Stimulated activated CD4-positive, alpha-beta T cell treated with anti-CD3 and anti-CD28 coated beads, Interleukin-15, amount 100 ng/mL, for 24 hours (primary cell): ENCODE results near the gene HSH2D.
A peak's percentile ranks its signal among the peaks of the same experiment; 100 is the strongest.
"Not testable (repeated sequence)": the region's sequence is repeated elsewhere in the genome, so short reads cannot be mapped to it uniquely, and the experiment has no call there.

Experiments
- DNase-seq: peaks from one replicate; pipeline ENCODE4 v3.0.0-alpha.2; 2020

Gene HSH2D

DNA sequence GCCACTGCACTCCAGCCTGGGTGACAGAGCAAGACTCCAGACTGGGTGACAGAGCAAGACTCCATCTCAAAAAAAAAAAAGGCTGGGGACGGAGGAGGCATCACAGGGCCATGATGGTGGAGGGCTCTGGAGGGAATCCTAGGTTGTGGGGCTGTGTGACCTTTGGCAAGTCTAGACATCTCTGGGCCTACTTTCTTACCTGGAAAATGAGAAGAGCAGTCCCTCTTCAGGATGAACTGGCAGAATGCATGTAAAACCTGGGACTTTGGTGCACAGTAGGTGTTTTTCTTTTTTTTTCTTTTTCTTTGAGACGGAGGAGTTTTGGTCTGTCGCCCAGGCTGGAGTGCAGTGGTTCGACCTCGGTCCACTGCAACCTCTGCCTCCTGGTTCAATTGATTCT is 16.2 kb downstream of the HSH2D start:
- DNase-seq, result no peak

DNA sequence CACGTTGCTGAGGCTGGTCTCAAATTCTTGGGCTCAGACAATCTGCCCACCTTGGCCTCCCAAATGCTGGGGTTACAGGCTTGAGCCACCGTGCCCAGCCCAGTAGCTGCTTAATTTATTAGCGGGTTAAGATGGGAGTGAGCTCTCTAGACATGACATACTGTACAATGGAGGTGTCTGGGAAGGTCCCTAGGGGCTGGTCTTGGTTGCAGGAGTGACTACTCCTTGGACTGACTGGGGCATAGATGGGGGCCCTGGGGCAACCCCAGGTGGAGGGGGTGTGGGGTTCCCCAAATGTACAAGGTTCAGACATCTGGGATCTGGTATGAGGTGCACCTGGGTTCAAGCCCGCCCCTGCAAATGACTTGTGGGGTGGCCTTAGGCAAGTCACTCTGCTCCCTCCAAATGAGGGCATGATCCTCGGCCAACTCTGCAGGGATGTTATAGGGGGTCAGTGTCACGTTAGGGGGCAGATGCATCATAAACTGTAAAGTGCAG is 17.0 kb downstream of the HSH2D start:
- no peak for DNase-seq

DNA sequence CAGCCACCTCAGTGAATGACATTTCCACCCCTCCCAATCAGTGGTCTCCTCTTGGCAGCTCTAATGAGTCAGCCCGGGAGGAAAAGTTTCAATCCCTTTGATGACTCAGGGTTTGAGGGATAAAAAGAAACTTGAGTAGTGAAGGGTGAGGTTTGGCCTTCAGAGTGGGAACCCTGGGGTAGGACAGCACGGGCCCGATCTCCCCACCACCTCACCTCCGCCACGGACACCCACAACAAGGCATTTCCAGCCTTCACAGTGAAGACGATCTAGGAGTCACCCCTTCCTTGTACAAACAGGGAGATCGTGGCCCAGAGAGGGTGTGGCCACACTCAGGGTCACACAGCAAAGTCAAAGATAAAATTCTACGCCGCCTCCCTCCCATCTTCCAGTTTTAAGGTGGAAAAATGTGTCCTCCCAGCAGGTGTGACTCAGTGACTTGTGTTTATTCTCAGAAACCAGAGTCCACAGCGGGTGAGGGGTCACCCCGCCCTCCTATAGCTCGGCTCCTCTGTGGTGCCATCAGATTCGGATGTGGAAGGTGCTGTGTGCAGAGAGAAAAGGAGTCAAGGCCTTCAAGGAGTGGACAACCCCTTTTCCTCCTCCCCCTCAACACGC is 17.6 kb downstream of the HSH2D start:
- peak; percentile 76 for DNase-seq

DNA sequence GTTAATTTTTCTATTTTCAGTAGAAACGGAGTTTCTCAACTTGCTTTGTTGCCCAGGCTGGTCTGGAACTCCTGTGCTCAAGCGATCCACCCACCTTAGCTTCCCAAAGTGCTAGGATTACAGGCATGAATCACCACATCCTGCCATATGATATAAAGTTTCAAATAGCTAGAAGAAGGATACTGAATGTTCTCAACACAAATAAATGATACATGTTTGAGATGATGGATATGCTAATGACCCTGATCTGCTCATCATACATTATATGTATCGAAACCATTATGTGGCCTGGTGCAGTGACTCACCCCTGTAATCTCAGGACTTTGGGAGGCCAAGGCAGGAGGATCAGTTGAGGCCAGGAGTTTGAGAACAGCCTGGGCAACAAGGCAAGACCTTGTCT is 18.4 kb downstream of the HSH2D start:
- DNase-seq, result peak; percentile 52

DNA sequence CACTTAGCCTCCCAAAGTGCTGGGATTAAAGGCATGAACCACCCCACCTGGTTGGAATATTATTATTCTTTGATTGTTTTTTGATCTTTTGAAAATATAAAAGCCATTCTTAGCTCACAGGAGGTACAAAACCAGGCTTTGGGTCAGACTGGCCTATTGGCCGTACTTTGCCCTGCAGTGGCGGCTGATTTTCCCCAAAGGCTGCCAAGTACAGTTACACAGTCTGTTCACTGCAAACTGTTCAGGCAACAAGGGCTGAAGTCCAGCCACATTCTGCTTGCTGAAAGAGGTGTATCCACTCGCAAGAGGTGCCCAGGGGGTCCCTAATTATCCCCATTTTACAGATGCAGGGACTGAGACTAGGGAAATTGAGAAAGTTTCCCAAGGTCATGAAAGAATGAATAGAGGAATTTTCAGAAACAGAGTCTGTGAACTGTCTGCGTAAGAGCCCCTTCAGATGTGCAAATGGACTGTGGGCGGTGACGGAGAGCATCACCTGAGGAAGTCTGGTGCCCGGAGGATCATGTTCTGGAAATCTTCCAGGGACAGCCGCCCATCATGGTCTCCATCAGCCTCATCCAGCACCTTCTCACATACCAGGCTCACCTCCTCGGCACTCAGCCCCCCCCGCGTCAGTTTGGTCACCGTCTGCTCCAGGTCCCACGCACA is 20.9 kb downstream of the HSH2D start:
- DNase-seq, result no peak

DNA sequence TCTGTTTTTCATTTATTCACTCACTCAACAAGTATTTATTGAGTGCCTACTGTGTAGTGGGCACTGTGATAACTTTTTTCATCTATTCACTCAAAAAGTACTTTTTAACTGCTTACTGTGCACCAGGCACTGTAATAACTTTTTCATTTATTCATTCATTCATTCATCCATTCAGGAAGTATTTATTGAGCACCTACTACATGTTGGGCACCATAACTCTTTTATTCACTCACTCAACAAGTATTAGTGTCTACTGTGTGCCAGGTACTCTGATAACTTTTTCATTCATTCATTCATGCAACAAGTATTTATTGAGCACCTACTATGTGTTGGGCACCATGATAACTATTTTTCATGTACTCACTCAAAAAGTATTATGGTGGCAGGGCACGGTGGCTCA is 22.9 kb downstream of the HSH2D start:
- DNase-seq, result no peak

DNA sequence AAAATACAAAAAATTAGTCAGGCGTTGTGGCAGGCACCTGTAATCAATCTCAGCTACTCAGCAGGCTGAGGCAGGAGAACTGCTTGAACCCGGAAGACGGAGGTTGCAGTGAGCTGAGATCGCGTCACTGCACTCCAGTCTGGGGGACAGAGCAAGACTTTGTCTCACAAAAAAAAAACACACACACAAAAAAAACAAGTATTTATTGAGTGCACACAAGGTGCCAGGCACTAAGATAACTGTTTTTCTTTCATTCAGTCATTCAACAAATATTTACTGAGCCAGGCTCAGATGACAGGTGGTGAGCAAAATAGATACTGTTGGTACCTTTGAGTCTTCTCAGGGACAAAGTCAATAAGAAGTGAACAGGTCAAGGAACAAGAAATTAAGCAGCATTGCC is 23.6 kb downstream of the HSH2D start:
- no peak for DNase-seq

DNA sequence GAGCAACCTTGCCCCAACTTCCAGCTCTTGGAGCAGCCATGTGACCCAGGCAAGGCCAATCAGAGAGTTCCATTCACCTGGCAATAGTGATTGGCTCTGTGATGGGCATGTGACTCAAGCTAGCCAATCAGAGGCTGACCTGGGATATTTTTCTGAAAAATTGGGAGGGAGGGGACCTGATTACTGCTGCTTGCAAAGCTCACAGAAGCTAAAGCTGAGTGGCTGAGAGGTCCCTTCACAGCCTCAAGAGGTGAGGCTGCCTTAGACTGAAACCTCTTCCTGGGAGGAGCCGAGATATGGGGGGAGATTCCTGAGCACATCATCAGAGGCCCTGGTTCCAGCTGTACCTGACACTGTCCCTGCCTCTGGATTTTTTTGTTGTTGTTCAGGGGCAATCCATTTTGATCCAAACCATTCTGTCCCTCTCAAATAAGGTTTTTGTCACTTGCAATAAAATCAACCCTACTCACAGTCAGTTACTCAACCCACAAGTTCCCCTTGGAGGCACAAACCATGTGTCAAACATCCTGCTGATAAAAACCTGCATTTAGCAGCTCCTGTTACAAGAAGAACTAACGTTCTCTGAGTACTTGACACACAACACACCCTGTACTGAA is 25.1 kb downstream of the HSH2D start:
- DNase-seq, result no peak

DNA sequence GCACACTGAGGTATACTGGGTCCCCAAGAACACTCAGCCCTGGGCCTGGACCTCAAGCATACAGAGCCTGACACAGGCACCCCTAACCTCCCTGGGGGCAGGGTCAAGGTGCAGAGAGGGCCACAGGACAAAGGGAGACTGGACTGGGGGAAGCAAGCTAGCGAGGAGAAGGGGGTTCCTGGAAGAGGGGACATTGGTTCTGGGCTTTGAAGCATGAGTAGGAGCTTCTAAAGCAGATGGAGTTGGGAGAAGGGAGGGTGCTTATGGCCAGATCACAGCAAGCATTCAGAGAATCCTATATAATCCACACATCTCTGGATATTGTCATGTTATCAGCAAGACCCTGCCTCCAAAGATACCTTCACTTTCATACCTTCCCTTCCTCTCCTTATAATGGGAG is 26.6 kb downstream of the HSH2D start:
- no peak for DNase-seq

DNA sequence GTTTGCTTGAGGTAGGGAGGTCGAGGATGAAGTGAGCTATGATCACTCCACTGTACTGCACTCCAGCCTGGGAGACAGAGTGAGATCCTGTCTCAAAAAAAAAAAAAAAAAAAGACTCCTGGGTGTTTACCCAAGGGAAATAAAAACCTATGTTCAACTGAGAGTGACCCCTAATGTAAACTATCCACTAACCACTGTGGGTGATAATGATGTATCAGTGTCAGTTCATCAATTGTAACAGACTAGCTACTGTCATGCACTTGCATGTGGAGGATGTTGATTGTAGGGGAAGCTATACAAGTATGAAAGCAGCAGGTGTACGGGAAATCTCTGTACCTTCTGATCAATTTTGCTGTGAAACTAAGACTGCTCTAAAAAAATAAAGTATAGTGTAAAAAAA is 32.5 kb downstream of the HSH2D start:
- no peak for DNase-seq

DNA sequence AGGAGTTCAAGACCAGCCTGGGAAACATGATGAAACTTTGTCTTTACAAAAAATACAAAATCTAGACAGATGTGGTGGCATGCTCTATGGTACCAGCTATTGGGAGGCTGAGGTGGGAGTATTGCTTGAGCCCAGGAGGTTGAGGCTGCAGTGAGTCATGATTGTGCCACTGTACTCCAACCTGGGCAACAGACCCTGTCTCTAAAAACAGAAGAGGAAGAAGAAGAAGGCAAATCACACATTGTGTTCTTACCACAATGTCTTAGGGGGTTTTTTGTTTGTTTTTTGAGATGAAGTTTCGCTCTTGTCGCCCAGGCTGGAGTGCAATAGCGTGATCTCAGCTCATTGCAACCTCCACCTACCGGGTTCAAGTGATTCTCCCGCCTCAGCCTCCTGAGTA is 35.4 kb downstream of the HSH2D start:
- not testable (repeated sequence) for DNase-seq

DNA sequence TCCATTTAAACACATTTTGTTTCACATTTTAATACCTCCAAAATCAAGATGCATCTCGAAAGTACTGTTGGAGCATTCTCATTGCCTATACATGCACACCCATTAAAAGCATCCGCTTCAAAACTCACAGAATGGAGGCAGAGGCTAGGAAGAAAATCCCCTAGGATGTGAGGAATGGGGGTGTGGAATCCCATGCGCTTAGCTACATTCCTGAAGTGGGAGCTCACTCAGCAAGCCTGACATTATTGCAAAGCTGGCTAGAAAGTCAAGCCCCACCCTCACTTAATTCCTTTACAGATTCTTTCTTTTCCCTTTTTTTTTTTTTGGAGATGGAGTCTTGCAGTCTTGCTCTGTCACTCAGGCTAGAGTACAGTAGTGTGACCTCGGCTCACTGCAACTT is 37.1 kb downstream of the HSH2D start:
- DNase-seq, result no peak

DNA sequence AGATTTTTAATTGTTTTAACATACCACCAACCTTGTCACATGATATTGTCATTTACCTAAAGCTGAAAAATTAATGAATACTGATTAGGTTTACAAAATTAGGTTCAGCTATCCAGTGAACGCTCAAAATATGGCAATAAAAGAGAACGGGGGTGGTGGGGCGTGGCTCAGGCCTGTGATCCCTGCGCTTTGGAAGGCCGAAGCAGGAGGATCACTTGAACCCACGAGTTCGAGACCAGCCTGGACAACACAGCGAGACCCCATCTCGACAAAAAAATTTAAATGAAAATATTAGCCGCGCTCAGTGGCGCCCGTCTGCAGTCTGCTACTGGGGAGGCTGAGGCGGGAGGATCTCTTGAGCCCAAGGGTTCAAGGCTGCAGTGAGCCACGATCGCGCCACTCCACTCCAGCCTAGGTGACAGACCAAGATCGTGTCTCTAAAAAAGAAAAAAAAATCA is 41.2 kb downstream of the HSH2D start:
- no peak for DNase-seq

DNA sequence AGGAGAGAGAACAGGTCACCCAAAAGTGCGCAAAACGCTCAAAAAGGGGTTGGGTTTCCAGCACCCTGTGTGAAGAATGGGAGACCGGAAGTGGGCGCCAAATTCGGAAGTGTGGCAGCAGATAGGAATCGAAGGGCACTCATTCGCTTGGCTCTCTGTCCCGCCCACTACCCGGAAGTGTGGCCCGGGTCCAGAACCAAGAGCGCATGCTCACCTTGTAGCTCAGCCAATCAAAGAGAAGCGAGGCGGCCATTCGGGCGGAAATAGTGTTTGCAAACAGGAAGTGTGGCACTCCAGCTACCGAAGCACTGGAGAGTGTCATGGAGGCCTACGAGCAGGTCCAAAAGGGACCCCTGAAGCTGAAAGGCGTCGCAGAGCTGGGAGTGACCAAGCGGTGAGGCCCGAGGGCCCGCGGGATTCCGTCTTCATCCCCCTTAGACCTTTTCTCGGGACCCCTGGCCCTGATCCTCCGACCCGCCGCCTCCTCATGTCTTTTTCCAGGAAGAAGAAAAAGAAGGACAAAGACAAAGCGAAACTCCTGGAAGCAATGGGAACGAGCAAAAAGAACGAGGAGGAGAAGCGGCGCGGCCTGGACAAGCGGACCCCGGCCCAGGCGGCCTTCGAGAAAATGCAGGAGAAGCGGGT is 41.8 kb downstream of the HSH2D start, which contains the start of gene FAM32A:
Gene FAM32A (plus strand): TSS at position 288 of the 645 bp plus-strand sequence. CDS start 33 bp downstream, at position 321.
- peak; percentile 99 for DNase-seq

DNA sequence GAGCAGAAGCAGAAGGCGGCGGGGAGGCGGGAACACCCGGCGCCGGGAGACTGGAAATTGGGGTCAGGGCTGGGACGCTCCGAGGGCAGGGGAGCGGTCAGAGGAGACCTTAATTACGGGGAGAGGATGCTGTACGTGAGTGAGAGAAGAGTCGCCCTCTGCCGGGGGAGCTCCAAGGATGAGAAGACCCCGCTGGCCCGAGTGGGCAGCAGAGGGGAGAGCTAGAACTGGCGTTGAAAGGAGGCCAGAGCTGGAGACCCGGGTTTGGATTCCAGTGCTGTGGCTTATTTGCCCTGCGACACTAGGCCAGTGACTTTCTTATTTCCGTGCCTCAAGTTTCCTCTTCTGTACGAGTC is 42.3 kb downstream of the HSH2D start:
- DNase-seq, result peak; percentile 54

DNA sequence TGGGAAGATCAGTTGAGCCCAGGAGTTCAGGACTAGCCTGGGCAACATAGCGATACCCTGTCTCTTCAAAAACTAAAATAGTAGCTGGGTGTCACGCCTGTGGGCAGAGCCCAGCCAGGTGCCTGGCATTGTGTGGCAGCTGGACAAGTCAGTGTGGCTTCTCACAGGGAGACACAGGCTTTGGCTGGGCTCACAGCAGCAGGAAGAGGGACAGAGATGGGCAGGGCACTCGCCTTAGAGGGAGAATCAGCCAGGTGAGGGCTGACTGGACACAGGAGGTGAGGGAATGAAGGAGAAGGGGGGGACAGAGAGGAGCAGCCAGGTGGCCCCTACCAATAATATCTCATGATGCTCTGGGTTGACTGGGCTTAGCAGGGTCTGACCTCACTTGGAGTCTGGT is 45.0 kb downstream of the HSH2D start:
- DNase-seq, result no peak

DNA sequence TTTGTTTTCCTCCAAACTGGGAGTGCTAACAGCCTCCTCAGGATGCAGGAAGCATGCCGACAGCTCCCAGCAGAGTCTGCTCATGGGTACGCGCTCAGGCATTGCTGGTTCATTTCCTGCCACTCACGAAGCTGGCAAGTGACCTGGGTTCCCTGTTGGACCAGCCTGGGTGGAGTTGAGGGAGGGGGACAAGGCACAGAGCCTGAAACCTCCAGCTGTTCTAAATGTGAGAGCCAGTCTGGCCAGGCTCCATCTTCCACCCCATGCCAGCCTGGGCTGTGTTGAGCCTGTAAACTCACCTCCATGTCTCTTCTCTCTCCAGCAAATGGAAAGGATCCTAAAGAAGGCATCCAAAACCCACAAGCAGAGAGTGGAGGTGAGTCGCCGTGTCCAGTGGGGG is 46.7 kb downstream of the HSH2D start:
- DNase-seq, result no peak

DNA sequence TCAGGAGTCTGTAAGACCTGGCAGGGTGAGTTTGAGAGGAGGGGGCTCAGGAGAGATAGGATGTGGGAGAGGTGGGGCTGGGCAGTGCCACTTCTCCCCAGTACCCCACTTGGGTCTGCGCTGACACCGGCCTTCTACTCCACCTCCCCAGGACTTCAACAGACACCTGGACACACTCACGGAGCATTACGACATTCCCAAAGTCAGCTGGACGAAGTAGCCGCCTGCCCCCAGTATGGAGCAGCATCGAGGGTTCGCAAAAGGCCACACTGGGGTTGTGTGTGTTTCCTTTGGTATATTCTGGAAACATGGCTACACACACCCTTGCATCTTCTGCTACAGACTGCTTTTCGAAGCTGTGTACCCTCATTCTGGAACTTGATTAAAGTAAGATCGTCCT is 47.3 kb downstream of the HSH2D start:
- DNase-seq, result no peak

DNA sequence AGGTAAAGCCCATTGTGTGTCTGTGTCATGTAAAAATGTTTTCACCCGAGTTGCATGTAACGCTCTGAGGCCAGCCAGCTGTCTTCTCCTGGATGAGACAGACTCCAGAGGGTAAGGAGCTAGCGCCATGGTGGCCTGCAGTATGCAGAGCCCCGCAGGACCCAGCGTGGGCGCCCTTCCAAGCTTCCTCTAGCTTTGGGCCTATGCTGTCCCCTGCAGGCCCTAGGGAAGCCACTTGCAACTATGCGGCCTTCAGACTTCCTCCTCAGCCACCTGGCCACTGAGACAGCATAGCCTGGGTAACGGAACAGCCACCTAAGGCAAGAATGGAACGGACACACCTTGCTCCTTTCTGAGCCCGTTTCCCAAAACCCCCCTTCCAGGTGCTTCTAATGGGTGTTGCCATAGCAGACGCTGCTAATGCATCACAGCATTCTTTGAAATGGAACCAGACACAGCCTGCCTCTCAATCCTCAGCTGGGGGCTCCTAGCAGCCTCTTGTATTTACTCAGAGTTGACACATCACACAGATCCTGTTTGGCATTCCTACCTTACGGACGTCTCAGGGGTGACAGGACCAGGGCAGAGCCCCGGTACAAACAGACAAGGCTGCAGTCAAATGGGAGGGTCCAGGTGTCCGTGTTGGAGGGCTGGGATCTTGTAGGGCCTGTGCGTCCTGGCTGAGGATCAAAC is 47.9 kb downstream of the HSH2D start:
- no peak for DNase-seq

DNA sequence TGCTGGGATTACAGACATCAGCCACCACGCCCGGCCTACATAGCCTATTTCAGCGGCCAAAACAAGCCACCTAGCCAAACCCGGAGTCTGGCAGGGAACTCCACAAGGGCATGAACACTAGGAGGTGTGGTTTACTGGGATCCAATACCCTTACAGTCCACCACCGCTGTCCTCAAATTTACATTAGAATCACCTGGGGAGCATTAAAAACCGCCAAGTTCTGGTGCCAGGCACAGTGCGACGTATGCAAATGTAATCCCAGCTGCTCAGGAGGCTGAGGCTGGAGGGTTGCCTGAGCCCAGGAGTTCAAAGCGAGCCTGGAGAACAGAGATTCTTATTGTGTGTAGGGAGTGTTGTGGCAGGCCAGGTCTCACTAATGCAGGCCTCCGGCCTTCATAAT is 50.0 kb downstream of the HSH2D start:
- no peak for DNase-seq

DNA sequence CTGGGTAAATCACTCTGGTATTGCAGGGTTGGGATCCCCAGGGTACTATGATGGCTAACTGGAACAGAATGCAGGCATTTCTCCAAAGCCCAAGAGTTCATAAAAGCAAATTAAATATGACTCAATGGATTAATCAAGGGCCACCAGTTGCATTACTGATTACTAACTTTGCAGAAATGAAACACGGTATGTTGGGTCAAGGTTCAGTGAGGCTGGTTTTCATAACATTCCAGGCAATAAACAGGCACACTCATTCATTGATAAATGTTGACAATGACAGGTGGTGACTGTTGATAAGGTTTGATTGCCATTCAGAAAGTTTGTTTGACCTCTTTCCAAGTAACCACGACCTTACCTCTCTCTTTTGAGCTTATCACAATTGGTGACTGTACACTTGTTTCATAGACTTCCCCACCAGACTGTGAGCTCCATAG is 53.7 kb downstream of the HSH2D start:
- no peak for DNase-seq

DNA sequence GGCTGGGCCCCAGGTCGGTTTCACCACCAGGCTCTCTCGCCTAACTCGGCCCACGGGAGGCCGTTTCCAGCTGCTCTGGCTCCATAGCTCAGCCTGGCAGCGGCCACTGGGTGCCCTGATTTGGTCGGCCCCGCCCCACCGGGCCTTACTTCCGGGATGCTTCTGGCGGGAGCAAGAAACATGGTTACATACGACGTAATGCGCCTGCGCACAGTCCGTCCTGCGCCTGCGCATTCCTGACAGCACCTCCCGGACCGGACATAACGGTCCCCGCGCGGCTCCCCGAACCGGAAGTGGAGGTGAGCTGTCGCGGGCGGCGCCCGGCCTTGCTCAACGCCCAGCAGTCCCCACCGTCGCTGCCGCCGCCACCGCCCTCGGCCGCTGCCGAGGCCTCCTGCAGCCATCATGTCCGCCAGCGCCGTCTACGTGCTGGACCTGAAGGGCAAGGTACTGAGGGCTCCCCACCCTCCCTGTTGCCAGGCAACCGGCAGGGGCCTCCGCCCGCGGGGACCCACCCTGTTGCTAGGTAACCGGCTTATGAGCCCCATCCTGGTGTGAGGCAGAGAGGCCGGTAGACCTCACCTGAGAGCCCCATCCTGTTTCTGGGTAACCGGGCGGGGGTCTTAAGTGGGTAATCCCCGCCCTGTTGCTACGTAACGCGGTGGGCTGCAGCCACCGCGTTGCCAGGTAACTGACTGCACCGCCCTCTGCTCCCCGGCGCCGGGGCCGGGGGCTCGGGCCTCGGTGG is 54.3 kb downstream of the HSH2D start, which contains the start of gene AP1M1:
Gene AP1M1 (plus strand): TSS at position 290 of the 748 bp plus-strand sequence. CDS start 116 bp downstream, at position 406.
- peak; percentile 99 for DNase-seq
